ENCODE results near the gene CSNK1A1L.

The CSNK1A1L gene

GRCh38 chr13:37136187-37136586, 30.7 kb upstream of the CSNK1A1L start:
- Histone ChIP-seq H3K27me3 (ENCODE audit: insufficient read depth, low read length) (no peaks in the 10 kb centered on the region), H3K27ac (ENCODE audit: low read depth, low read length) (no peak overlapping the region), H3K36me3 (ENCODE audit: insufficient read depth, low read length) (no peaks in the 10 kb centered on the region), H3K4me3 (ENCODE audit: low read depth, low read length) (no peak overlapping the region), H3K79me2 (ENCODE audit: control insufficient read depth, insufficient read depth, low read length, unreplicated experiment) (no peaks in the 10 kb centered on the region), H2AFZ (ENCODE audit: low read length, unreplicated experiment) (no peak overlapping the region), H3K4me1 (ENCODE audit: control insufficient read depth, insufficient read depth, low read length, unreplicated experiment) (peaks cover 21% of the 10 kb centered on the region)

- Histone ChIP-seq H2AFZ (ENCODE audit: low read length, unreplicated experiment) (peak overlapping the region; percentile 34), H3K36me3 (ENCODE audit: insufficient read depth, low read length) (no peaks in the 10 kb centered on the region), H3K4me1 (ENCODE audit: control insufficient read depth, insufficient read depth, low read length, unreplicated experiment) (peaks cover 21% of the 10 kb centered on the region), H3K27ac (ENCODE audit: low read depth, low read length) (peak overlapping the region; percentile 25), H3K79me2 (ENCODE audit: control insufficient read depth, insufficient read depth, low read length, unreplicated experiment) (no peaks in the 10 kb centered on the region), H3K4me3 (ENCODE audit: low read depth, low read length) (no peak overlapping the region), H3K27me3 (ENCODE audit: insufficient read depth, low read length) (no peaks in the 10 kb centered on the region)
Observed at GRCh38 chr13:37134411-37135041, 29.1 kb upstream of the CSNK1A1L start.

DNA sequence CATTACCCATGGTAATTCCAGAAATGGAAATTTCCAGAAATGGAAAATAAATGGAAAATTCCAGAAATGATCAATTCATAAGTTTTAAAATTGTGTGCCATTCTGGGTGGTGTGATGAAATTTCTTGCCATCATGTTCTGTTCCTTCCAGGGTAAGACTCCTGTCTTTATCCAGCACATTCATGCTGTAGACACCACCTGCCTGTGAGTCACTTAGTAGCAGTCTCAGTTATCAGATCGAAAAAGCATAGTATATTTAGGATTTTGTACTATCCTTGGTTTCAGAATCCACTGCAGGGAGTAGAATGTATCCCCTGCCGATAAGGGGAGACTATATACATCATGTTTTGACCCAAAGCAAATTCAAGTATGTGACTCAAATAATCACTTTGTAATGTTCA, 26.7 kb upstream of the CSNK1A1L start:
- no peak overlapping the region for H3K4me3 ChIP-seq (ENCODE audit: low read depth, low read length)
- H3K27me3 ChIP-seq (ENCODE audit: insufficient read depth, low read length) = no peaks in the 10 kb centered on the region
- H3K27ac ChIP-seq (ENCODE audit: low read depth, low read length) = no peak overlapping the region
- peaks cover 21% of the 10 kb centered on the region for H3K4me1 ChIP-seq (ENCODE audit: control insufficient read depth, insufficient read depth, low read length, unreplicated experiment)
- H3K36me3 ChIP-seq (ENCODE audit: insufficient read depth, low read length) = no peaks in the 10 kb centered on the region
- no peak overlapping the region for H2AFZ ChIP-seq (ENCODE audit: low read length, unreplicated experiment)
- no peaks in the 10 kb centered on the region for H3K79me2 ChIP-seq (ENCODE audit: control insufficient read depth, insufficient read depth, low read length, unreplicated experiment)

DNA sequence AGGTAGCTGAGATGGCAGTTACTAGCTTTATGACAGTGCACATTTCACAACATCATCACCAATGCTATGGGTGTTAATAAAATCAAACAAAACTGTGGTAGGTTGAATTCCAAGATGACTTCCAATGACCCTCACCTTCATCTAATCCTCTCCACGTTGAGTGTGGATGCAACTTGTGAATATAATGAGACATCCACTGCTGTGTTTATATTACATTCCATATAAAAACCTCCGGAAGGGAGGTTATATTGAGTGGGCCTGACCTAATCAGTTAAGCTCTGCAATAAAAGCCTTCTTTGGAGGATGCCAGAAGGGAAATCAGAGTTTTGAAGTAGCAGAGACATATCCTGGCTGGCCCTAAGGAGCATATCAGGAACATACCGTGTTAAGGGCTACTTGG, 25.6 kb upstream of the CSNK1A1L start:
- Histone ChIP-seq H3K27ac (ENCODE audit: low read depth, low read length) (no peak overlapping the region), H2AFZ (ENCODE audit: low read length, unreplicated experiment) (no peak overlapping the region), H3K79me2 (ENCODE audit: control insufficient read depth, insufficient read depth, low read length, unreplicated experiment) (no peaks in the 10 kb centered on the region), H3K4me3 (ENCODE audit: low read depth, low read length) (no peak overlapping the region), H3K27me3 (ENCODE audit: insufficient read depth, low read length) (no peaks in the 10 kb centered on the region), H3K36me3 (ENCODE audit: insufficient read depth, low read length) (no peaks in the 10 kb centered on the region), H3K4me1 (ENCODE audit: control insufficient read depth, insufficient read depth, low read length, unreplicated experiment) (peaks cover 27% of the 10 kb centered on the region)

- Histone ChIP-seq H3K27me3 (ENCODE audit: insufficient read depth, low read length) (no peaks in the 10 kb centered on the region), H3K36me3 (ENCODE audit: insufficient read depth, low read length) (no peaks in the 10 kb centered on the region), H3K79me2 (ENCODE audit: control insufficient read depth, insufficient read depth, low read length, unreplicated experiment) (no peaks in the 10 kb centered on the region), H3K4me1 (ENCODE audit: control insufficient read depth, insufficient read depth, low read length, unreplicated experiment) (peaks cover 25% of the 10 kb centered on the region), H3K27ac (ENCODE audit: low read depth, low read length) (no peak overlapping the region), H2AFZ (ENCODE audit: low read length, unreplicated experiment) (no peak overlapping the region), H3K4me3 (ENCODE audit: low read depth, low read length) (no peak overlapping the region)
Observed at GRCh38 chr13:37129866-37130265, 24.4 kb upstream of the CSNK1A1L start.

GRCh38 chr13:37127691-37128241, 22.3 kb upstream of the CSNK1A1L start:
- Histone ChIP-seq H3K79me2 (ENCODE audit: control insufficient read depth, insufficient read depth, low read length, unreplicated experiment) (no peaks in the 10 kb centered on the region), H3K4me1 (ENCODE audit: control insufficient read depth, insufficient read depth, low read length, unreplicated experiment) (peaks cover 16% of the 10 kb centered on the region), H2AFZ (ENCODE audit: low read length, unreplicated experiment) (peak overlapping the region; percentile 97), H3K27me3 (ENCODE audit: insufficient read depth, low read length) (no peaks in the 10 kb centered on the region), H3K4me3 (ENCODE audit: low read depth, low read length) (peak overlapping the region; percentile 45), H3K36me3 (ENCODE audit: insufficient read depth, low read length) (no peaks in the 10 kb centered on the region), H3K27ac (ENCODE audit: low read depth, low read length) (peak overlapping the region; percentile 69)

DNA sequence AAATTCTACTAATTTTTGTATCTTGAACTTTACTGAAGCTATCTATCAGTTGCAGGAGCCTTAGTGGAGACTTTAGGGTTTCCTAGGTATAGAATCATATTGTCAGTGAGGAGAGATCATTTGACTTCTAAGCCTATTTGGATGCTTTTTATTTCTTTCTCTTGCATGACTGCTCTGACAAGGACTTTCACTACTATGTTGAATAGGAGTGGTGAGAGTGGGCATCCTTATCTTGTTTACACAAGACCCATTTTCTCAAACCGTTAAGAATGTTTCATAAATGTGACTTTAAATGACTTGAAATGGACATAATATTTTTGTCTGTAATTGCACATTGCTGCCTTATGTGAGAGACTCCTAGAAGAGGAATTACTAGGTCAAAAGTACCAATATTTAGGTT, 17.9 kb upstream of the CSNK1A1L start:
- Histone ChIP-seq H3K36me3 (ENCODE audit: insufficient read depth, low read length) (no peaks in the 10 kb centered on the region), H3K27ac (ENCODE audit: low read depth, low read length) (no peak overlapping the region), H3K27me3 (ENCODE audit: insufficient read depth, low read length) (no peaks in the 10 kb centered on the region), H3K79me2 (ENCODE audit: control insufficient read depth, insufficient read depth, low read length, unreplicated experiment) (no peaks in the 10 kb centered on the region), H2AFZ (ENCODE audit: low read length, unreplicated experiment) (no peak overlapping the region), H3K4me1 (ENCODE audit: control insufficient read depth, insufficient read depth, low read length, unreplicated experiment) (peaks cover 16% of the 10 kb centered on the region), H3K4me3 (ENCODE audit: low read depth, low read length) (no peak overlapping the region)

GRCh38 chr13:37118016-37118415, 12.6 kb upstream of the CSNK1A1L start:
- Histone ChIP-seq H3K4me3 (ENCODE audit: low read depth, low read length) (no peak overlapping the region), H3K27me3 (ENCODE audit: insufficient read depth, low read length) (no peaks in the 10 kb centered on the region), H2AFZ (ENCODE audit: low read length, unreplicated experiment) (no peak overlapping the region), H3K79me2 (ENCODE audit: control insufficient read depth, insufficient read depth, low read length, unreplicated experiment) (no peaks in the 10 kb centered on the region), H3K36me3 (ENCODE audit: insufficient read depth, low read length) (no peaks in the 10 kb centered on the region), H3K4me1 (ENCODE audit: control insufficient read depth, insufficient read depth, low read length, unreplicated experiment) (no peaks in the 10 kb centered on the region), H3K27ac (ENCODE audit: low read depth, low read length) (no peak overlapping the region)

DNA sequence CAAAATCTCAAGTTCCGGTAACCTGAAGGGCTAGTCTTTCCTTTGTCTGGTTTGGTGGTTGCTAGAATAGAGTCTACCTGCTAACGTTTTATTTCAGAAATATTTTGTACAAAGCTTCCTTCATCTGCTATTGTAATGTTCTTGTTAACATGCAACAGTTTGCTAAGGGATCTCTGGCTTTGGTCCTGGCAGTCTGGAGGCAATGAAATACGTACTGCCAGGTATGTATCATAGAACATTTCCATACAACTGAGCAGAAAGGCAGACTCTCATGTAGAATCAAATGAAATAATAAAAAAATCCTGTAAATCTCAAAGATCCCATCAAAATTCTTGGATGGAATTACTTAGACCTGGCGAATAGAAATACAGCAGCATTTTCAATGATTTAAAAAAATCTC, 8.8 kb upstream of the CSNK1A1L start:
- Histone ChIP-seq H3K4me3 (ENCODE audit: low read depth, low read length) (no peak overlapping the region), H3K4me1 (ENCODE audit: control insufficient read depth, insufficient read depth, low read length, unreplicated experiment) (no peaks in the 10 kb centered on the region), H3K27me3 (ENCODE audit: insufficient read depth, low read length) (no peaks in the 10 kb centered on the region), H2AFZ (ENCODE audit: low read length, unreplicated experiment) (no peak overlapping the region), H3K36me3 (ENCODE audit: insufficient read depth, low read length) (no peaks in the 10 kb centered on the region), H3K79me2 (ENCODE audit: control insufficient read depth, insufficient read depth, low read length, unreplicated experiment) (no peaks in the 10 kb centered on the region), H3K27ac (ENCODE audit: low read depth, low read length) (no peak overlapping the region)

DNA sequence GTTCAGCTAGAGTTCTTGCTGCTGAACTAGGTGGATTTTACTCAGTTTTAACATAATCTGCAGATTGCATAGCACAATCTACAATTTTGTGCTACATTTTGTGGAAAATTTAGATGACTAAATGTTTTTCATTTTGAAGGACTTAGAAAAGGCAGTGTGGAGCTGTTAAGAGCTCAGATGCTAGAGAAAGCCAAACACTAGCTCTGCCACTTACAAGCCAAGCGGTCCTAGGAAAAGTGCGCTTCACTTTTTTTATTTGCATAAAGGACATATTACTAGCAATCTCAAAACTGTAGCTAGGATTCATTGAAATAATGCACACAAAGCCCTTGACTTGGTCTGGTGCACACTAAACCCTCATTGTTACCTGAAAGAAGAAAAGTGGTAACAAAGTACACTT, 8.1 kb upstream of the CSNK1A1L start:
- no peak overlapping the region for H3K4me3 ChIP-seq (ENCODE audit: low read depth, low read length)
- no peak overlapping the region for H2AFZ ChIP-seq (ENCODE audit: low read length, unreplicated experiment)
- H3K27ac ChIP-seq (ENCODE audit: low read depth, low read length) = no peak overlapping the region
- no peaks in the 10 kb centered on the region for H3K27me3 ChIP-seq (ENCODE audit: insufficient read depth, low read length)
- no peaks in the 10 kb centered on the region for H3K79me2 ChIP-seq (ENCODE audit: control insufficient read depth, insufficient read depth, low read length, unreplicated experiment)
- H3K4me1 ChIP-seq (ENCODE audit: control insufficient read depth, insufficient read depth, low read length, unreplicated experiment) = no peaks in the 10 kb centered on the region
- H3K36me3 ChIP-seq (ENCODE audit: insufficient read depth, low read length) = no peaks in the 10 kb centered on the region

DNA sequence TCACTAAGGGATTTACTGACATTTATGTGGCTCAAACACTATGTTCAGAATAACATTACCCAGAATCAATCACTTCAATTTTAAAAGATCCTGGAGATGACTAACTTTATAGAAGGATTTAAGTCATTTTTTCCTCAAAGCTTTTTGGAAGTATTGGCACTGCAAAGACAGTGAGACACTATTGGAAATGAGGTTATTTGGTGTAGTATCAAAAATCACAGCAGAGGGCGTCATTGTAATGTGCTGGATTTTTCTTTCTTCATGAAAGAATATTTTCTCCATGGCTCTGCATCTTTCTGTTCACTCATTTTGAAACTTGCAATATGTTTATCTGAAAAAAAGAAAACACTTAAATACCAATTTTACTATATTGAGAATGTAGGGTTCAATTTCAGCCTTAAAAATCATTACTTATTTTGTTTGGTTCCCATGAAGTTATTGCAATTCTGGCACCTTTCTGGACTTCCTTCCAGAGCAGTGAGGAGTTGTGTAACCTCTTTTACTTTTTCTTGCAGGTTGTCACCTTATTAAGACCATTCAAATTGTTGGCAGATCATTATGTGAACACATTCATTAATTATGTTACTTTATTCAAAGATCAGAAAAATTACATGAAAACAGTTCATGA, 3.7 kb upstream of the CSNK1A1L start:
- Histone ChIP-seq H3K36me3 (ENCODE audit: insufficient read depth, low read length) (no peaks in the 10 kb centered on the region), H3K27me3 (ENCODE audit: insufficient read depth, low read length) (no peaks in the 10 kb centered on the region), H3K27ac (ENCODE audit: low read depth, low read length) (no peak overlapping the region), H3K4me3 (ENCODE audit: low read depth, low read length) (no peak overlapping the region), H3K4me1 (ENCODE audit: control insufficient read depth, insufficient read depth, low read length, unreplicated experiment) (no peaks in the 10 kb centered on the region), H3K79me2 (ENCODE audit: control insufficient read depth, insufficient read depth, low read length, unreplicated experiment) (no peaks in the 10 kb centered on the region), H2AFZ (ENCODE audit: low read length, unreplicated experiment) (no peak overlapping the region)

All from ACC112 (cell line).